HG03354 (cell line): ENCODE measurements around the gene FMR1NB.

Experiments
- ATAC-seq: cut with Tn5 transposase; IDR thresholded peaks from one replicate; pipeline ENCODE4 v1.9.1; 2021; ENCODE audit warnings: mild to moderate bottlenecking; ENCODE audit not compliant: unreplicated experiment, poor library complexity, severe bottlenecking

FMR1NB gene

GRCh38 chrX:148069759-148070503 lies 88.8 kb downstream of the FMR1NB start:
- ATAC-seq = peak; percentile 83

GRCh38 chrX:148070504-148070877 lies 89.4 kb downstream of the FMR1NB start:
- ATAC-seq = no peak
